Ascending aorta (tissue), 2 donors: ENCODE data around the gene DOCK9. TPM values are rescaled to one million over a fixed set of nuclear protein-coding genes. Genes with fewer than 3 reads are reported as not detected.
"Not testable (repeated sequence)": the region's sequence is repeated elsewhere in the genome, so short reads cannot be mapped to it uniquely, and the experiment has no call there.

Experiments used
- DNase-seq, 2 donors: peaks; one replicate each; pipeline ENCODE4 v3.0.0-alpha.2; 2019; ENCODE audit warnings: low spot score in 2 of 2
- H3K27ac ChIP-seq, 2 donors: fragments of 200-600 bp; sonication (generic); one replicate each; pipeline ENCODE4 v1.5.1; 2016 to 2017; ENCODE audit warnings: mild to moderate bottlenecking in 1 of 2
- H3K27me3 ChIP-seq: fragments of 200-600 bp; sonication (generic); one replicate; pipeline ENCODE4 v1.5.1; 2017
- H3K36me3 ChIP-seq, 2 donors: fragments of 200-600 bp; sonication (generic); one replicate each; pipeline ENCODE4 v1.5.1; 2016
- H3K4me1 ChIP-seq, 2 donors: fragments of 200-600 bp; sonication (generic); one replicate each; pipeline ENCODE4 v1.5.1; 2016 to 2017; ENCODE audit warnings: mild to moderate bottlenecking in 1 of 2
- H3K4me3 ChIP-seq, 2 donors: fragments of 200-600 bp; sonication (generic); one replicate each; pipeline ENCODE4 v1.5.1; 2016 to 2017; ENCODE audit warnings: mild to moderate bottlenecking in 1 of 2
- H3K9me3 ChIP-seq, 2 donors: fragments of 200-600 bp; sonication (generic); one replicate each; pipeline ENCODE4 v1.5.1; 2016
- intact Hi-C: fragments of 100-400 bp; cut with DNase I; formaldehyde crosslinking; loops from one replicate; pipeline ENCODE4 v1.15.1; 2023
- total RNA-seq: library from RNA; depleted of rRNA; stranded (reverse); fragments of >200 nt; gene quantifications from one replicate; pipeline ENCODE4 v1.1.0, GENCODE V29; 2016
- TF ChIP-seq, protein P1 (sequence below), 3 experiments: fragments of 200-600 bp in 2 of 3; fragments of 450-650 bp in 1 of 3; sonication (generic) in 2 of 3; IDR thresholded peaks; one replicate each; pipeline ENCODE4 v1.5.1; 2016 to 2019; ENCODE audit warnings: antibody characterized with exemption in 3 of 3, mild to moderate bottlenecking in 1 of 3, moderate library complexity in 1 of 3

The DOCK9 gene
- total RNA-seq, 1 donor from 2014 or later = 88.2 TPM

DNA sequence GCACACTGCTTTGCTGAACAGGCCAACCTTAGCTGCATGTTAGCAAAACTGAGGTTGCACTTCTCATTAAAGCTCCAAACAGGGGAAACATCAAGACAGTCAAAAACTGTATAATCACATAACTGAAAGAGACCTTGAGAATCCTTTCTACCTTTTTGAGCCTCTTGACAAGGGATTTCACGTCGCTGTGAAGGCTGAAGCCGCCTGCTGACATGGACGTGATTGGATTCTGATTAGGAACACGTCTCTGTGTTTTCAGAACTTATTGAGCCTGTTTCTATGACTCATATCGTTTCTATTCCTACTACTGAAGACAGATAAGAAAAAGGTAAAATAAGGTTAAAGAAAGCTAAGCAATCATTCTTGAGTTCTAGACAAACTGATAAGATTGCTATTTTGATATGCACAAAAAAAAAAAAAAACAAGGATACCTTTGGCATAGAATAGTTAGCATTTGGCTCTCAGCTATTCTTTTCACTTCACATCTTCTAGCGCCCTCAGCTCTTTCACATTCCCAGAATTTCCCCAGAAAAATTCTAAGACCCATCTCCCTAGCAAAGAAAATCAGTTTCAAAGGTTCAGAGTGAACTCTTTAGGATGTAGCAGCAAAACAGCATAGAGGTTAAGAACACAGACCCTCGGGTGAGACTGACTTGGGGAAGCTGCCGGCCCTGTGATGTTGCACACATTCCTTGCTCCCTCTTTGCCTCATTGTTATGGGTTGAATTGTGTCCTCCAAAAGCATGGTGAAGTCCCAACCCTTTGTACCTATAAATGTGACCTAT is 81.6 kb downstream of the DOCK9 start:
- Histone ChIP-seq H3K36me3 (peaks cover 4 to 29% of the 10 kb centered on the region in 2 donors), H3K27ac (no peak overlapping the region), H3K27me3 (no peaks in the 10 kb centered on the region), H3K4me3 (no peak overlapping the region), H3K4me1 (no peaks in the 10 kb centered on the region), H3K9me3 (no peaks in the 10 kb centered on the region)
- DNase-seq = no peak
- intact Hi-C loops = no loop called here
- TF ChIP-seq, protein P1, sequence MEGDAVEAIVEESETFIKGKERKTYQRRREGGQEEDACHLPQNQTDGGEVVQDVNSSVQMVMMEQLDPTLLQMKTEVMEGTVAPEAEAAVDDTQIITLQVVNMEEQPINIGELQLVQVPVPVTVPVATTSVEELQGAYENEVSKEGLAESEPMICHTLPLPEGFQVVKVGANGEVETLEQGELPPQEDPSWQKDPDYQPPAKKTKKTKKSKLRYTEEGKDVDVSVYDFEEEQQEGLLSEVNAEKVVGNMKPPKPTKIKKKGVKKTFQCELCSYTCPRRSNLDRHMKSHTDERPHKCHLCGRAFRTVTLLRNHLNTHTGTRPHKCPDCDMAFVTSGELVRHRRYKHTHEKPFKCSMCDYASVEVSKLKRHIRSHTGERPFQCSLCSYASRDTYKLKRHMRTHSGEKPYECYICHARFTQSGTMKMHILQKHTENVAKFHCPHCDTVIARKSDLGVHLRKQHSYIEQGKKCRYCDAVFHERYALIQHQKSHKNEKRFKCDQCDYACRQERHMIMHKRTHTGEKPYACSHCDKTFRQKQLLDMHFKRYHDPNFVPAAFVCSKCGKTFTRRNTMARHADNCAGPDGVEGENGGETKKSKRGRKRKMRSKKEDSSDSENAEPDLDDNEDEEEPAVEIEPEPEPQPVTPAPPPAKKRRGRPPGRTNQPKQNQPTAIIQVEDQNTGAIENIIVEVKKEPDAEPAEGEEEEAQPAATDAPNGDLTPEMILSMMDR (IDR thresholded peaks at IDR 0.05) = no peak

GRCh38 chr13:98894814-98895213 is 83.0 kb downstream of the DOCK9 start:
- H3K4me3 ChIP-seq, H3K4me1 ChIP-seq, H3K27ac ChIP-seq, DNase-seq, intact Hi-C loops, H3K27me3 ChIP-seq, H3K9me3 ChIP-seq: not testable (repeated sequence)
- H3K36me3 ChIP-seq = peaks cover 0 to 17% of the 10 kb centered on the region in 2 donors

DNA sequence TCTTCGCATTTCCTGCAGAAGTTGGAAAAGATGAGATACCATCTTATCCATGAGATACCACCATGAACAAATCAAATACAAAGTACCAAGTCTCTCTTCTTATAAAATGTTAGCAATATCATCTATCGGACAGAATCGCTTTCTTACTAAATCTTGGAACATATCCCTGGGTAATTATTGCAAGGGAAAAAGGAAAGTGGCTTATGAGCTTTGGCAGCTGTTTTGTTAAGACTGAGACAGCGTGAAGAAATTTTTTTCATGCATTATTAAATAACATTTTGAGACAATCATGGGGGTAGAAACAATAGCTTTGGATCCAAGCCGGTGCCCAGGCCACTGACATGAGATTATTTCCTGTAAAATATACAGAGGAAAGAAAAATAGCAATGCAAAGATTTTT is 84.5 kb downstream of the DOCK9 start:
- DNase-seq = no peak
- Histone ChIP-seq H3K9me3 (no peaks in the 10 kb centered on the region), H3K27ac (no peak overlapping the region), H3K27me3 (no peaks in the 10 kb centered on the region), H3K4me3 (no peak overlapping the region), H3K4me1 (no peaks in the 10 kb centered on the region), H3K36me3 (peaks cover 0 to 11% of the 10 kb centered on the region in 2 donors)
- intact Hi-C loops = no loop called here
- TF ChIP-seq, protein P1 (IDR thresholded peaks at IDR 0.05) = no peak

DNA sequence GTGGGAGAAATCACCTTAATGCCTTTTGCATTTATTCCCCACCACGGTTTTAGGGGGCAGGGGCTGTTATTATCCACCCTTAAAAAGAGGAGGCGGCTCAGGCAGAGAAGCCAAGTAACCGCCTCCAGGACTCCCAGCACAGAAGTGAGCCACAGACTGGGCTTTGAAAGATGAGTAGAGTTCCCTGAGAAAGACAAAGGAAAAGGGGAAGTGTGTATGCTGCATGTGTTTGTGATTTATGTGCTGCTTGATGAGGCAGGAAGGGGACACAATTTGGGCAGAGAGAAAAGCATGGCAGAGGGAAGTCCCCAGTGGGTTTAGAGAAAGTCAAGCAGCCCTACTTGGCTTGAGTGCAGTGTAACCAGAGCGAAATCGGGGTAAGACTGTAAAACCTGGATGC is 85.0 kb downstream of the DOCK9 start:
- Histone ChIP-seq H3K27ac (no peak overlapping the region), H3K27me3 (no peaks in the 10 kb centered on the region), H3K36me3 (peaks cover 0 to 11% of the 10 kb centered on the region in 2 donors), H3K9me3 (no peaks in the 10 kb centered on the region), H3K4me1 (no peaks in the 10 kb centered on the region), H3K4me3 (no peak overlapping the region)
- TF ChIP-seq, protein P1 (IDR thresholded peaks at IDR 0.05) = no peak
- intact Hi-C loops = no loop called here
- no peak for DNase-seq

DNA sequence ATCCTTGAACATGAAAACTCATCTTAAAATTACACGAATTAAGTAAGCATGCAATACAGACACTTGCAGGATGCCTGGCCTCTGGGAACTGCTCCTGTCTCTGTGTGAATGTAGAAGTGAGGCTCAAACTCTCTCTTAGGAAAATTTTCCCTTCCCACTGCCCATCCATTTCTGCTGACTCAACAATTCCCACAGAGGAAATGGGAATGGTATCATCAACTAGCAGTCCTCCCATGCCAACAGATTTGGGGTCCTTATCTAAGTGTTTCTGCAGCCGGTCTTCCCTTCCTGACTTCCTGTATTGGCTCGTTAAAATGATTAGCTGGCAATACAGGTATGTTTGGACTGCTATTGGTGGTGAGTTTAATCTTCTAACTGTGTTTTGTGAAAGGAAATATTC is 85.8 kb downstream of the DOCK9 start:
- H3K27me3 ChIP-seq = no peaks in the 10 kb centered on the region
- no peak overlapping the region for H3K27ac ChIP-seq
- intact Hi-C loops = no loop called here
- H3K4me3 ChIP-seq = no peak overlapping the region
- DNase-seq = no peak
- H3K36me3 ChIP-seq = peaks cover 0 to 10% of the 10 kb centered on the region in 2 donors
- no peaks in the 10 kb centered on the region for H3K9me3 ChIP-seq
- H3K4me1 ChIP-seq = no peaks in the 10 kb centered on the region
- TF ChIP-seq, protein P1 (IDR thresholded peaks at IDR 0.05) = no peak

DNA sequence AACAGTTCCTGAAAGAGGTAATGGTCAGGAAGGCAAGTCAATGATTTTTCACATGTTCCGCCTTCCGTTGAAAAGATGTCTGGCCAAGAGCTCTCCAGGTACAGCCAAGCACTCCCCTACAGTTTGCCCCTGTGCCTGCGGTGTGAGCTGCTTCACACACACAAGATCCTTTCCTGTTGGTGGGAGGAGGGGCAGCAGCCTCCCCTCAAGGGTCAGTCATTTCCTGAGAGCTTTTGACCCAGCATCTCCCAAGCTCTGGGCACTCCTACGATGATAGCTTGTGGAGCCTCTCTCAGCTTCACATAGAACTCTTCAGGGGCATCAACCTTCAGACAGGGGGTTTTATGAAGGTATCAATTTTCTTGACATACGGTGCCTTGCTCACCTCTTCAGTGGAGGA is 86.9 kb downstream of the DOCK9 start:
- H3K9me3 ChIP-seq = no peaks in the 10 kb centered on the region
- no peaks in the 10 kb centered on the region for H3K4me1 ChIP-seq
- H3K36me3 ChIP-seq = peaks cover 0 to 10% of the 10 kb centered on the region in 2 donors
- DNase-seq = no peak
- TF ChIP-seq, protein P1 (IDR thresholded peaks at IDR 0.05) = no peak
- no peaks in the 10 kb centered on the region for H3K27me3 ChIP-seq
- no peak overlapping the region for H3K4me3 ChIP-seq
- no peak overlapping the region for H3K27ac ChIP-seq
- intact Hi-C loops = no loop called here
